ENCODE data around the gene TM9SF4. TPM values are rescaled to one million over a fixed set of nuclear protein-coding genes. Genes with fewer than 3 reads are reported as not detected.

Gene TM9SF4
- total and polyA plus RNA-seq, 2 of the 8 experiments (the other 6 are each of a cell fraction or from before 2014, with no cell fraction given) = 38.4 to 68.7 TPM

GRCh38 chr20:32114305-32114960, 4.9 kb downstream of the TM9SF4 start:
- H3K4me1 ChIP-seq (replicated peaks in 1 of 4; ENCODE audit: control insufficient read depth in 3 of 4, insufficient read depth in 4 of 4, low read length in 3 of 4) = peaks cover 2 to 6% (median 4%) of the 10 kb centered on the region in 4 experiments; a peak in 6 of 7 replicates
- peaks cover 4 to 19% of the 10 kb centered on the region in 2 experiments for H4K20me1 ChIP-seq (replicated peaks in 1 of 2; ENCODE audit: control insufficient read depth in 1 of 2, insufficient read depth in 2 of 2, low read length in 2 of 2)
- no peak overlapping the region for H3K4me2 ChIP-seq (ENCODE audit: insufficient read depth in 1 of 2, low read depth in 2 of 2, low read length in 2 of 2)
- no peak overlapping the region for H3K27ac ChIP-seq (ENCODE audit: low read depth, low read length)
- no peaks in the 10 kb centered on the region for H3K9me3 ChIP-seq (ENCODE audit: insufficient read depth in 2 of 2, low read depth in 1 of 2, low read length in 1 of 2)
- H2BK5ac ChIP-seq (ENCODE audit: low read depth, low read length) = no peak overlapping the region
- no peak overlapping the region for H3K18ac ChIP-seq (ENCODE audit: extremely low read depth, low read length)
- ChIA-PET POLR2A (ENCODE audit: partially characterized antibody) (interaction anchor here (1.6 kb wide), 1 partner anchor 24 kb away, joined by 4 read pairs; no protein-coding TSS in a partner anchor), CTCF (ENCODE audit: partially characterized antibody) (no interaction called here)
- H3K4ac ChIP-seq (replicated peaks; ENCODE audit: insufficient read length, low read depth, low read length) = no peak overlapping the region
- H3K4me3 ChIP-seq (ENCODE audit: extremely low read depth in 1 of 4, insufficient read depth in 2 of 4, low read depth in 3 of 4, low read length in 4 of 4) = no peak overlapping the region
- no peak overlapping the region for H3K14ac ChIP-seq (ENCODE audit: insufficient read length)
- H3K56ac ChIP-seq (replicated peaks; ENCODE audit: insufficient read length, low read depth, low read length) = no peak overlapping the region
- peaks cover 0 to 4% (median 0%) of the 10 kb centered on the region in 4 experiments; a peak in 2 of 8 replicates for H3K36me3 ChIP-seq (ENCODE audit: control insufficient read depth in 2 of 4, insufficient read depth in 4 of 4, low read length in 3 of 4)
- H2AFZ ChIP-seq (ENCODE audit: low read length) = no peak overlapping the region
- H3K23me2 ChIP-seq (ENCODE audit: low read depth, low read length) = peaks cover 4% of the 10 kb centered on the region
- peaks cover 14% of the 10 kb centered on the region for H3K79me1 ChIP-seq (ENCODE audit: low read depth, low read length)
- no peak overlapping the region for H2BK12ac ChIP-seq (ENCODE audit: low read depth, low read length)
- FAIRE-seq (no peak), DNase-seq (ENCODE audit: low read depth in 1 of 2, low spot score in 2 of 2) (no peak)
- no peak overlapping the region for H2BK120ac ChIP-seq (replicated peaks; ENCODE audit: low read depth, low read length)
- H2BK15ac ChIP-seq (ENCODE audit: low read length) = no peak overlapping the region
- H4K5ac ChIP-seq (ENCODE audit: insufficient read length, low read depth, low read length) = no peak overlapping the region
- H3K79me2 ChIP-seq (ENCODE audit: control insufficient read depth in 1 of 2, insufficient read depth in 2 of 2, low read length in 2 of 2) = peaks cover 0 to 91% of the 10 kb centered on the region in 2 experiments
- H2AK5ac ChIP-seq (ENCODE audit: low read depth, low read length) = no peak overlapping the region
- H2BK20ac ChIP-seq (ENCODE audit: low read length) = no peak overlapping the region
- H3K23ac ChIP-seq (ENCODE audit: insufficient read length) = no peak overlapping the region
- H4K8ac ChIP-seq (ENCODE audit: extremely low read depth, insufficient read depth, low read length) = no peak overlapping the region
- H3K9ac ChIP-seq (replicated peaks in 1 of 4; ENCODE audit: extremely low read depth in 1 of 4, low read depth in 3 of 4, low read length in 3 of 4) = no peak overlapping the region
- H3K27me3 ChIP-seq (replicated peaks in 1 of 4; ENCODE audit: control insufficient read depth in 3 of 4, extremely low read depth in 1 of 4, insufficient read depth in 3 of 4, low read length in 3 of 4) = no peaks in the 10 kb centered on the region
- 88% methylated on average over 8 of the region's 8 CpGs; no CpG with 5 or more reads in 1 of the 2 experiments for WGBS, 2 experiments (ENCODE audit: extremely low coverage in 1 of 2, insufficient coverage in 1 of 2, insufficient read length in 1 of 2, insufficient replicate concordance in 2 of 2, low coverage in 1 of 2, low lambda C conversion rate in 2 of 2, missing lambda C conversion rate in 1 of 2)
- H4K91ac ChIP-seq (replicated peaks; ENCODE audit: insufficient read length, low read length) = no peak overlapping the region
- TF ChIP-seq, protein P1, sequence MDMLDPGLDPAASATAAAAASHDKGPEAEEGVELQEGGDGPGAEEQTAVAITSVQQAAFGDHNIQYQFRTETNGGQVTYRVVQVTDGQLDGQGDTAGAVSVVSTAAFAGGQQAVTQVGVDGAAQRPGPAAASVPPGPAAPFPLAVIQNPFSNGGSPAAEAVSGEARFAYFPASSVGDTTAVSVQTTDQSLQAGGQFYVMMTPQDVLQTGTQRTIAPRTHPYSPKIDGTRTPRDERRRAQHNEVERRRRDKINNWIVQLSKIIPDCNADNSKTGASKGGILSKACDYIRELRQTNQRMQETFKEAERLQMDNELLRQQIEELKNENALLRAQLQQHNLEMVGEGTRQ (IDR thresholded peaks at IDR 0.05; ENCODE audit: low read length) = no peak
- TF ChIP-seq POLR2AphosphoS5 (IDR thresholded peaks at IDR 0.05; ENCODE audit: low read depth, low read length) = no peak
- TF ChIP-seq KDM1A (IDR thresholded peaks at IDR 0.05; ENCODE audit: borderline replicate concordance, low read length) = no peak
- TF ChIP-seq POLR2A (IDR thresholded peaks at IDR 0.05; ENCODE audit: control extremely low read depth in 1 of 2, low read depth in 2 of 2, low read length in 2 of 2) = no peak

Data from H1 (cell line).